HepG2 (cell line): ENCODE measurements around the gene IFT52. TPM values are rescaled to one million over a fixed set of nuclear protein-coding genes. Genes with fewer than 3 reads are reported as not detected.
A peak's percentile ranks its signal among the peaks of the same experiment; 100 is the strongest.

ENCODE experiments used
- ASH2L ChIP-seq: fragments of 300-600, 200-600 bp; sonication (generic); IDR thresholded peaks from 2 replicates; pipeline ENCODE4 v1.7.0; 2017; ENCODE audit warnings: low read depth, mild to moderate bottlenecking, moderate library complexity, mixed read lengths, low read length; ENCODE audit not compliant: insufficient read length
- DBP ChIP-seq: sonication (generic); formaldehyde crosslinking; IDR thresholded peaks from 2 replicates; pipeline ENCODE4 v1.4.0; 2020; ENCODE audit warnings: missing genetic modification reagents; ENCODE audit errors: not compliant biosample characterization
- MAX ChIP-seq: IDR thresholded peaks from 2 replicates; pipeline ENCODE4 v1.6.1; 2012; ENCODE audit warnings: inconsistent platforms
- MBD4 ChIP-seq: IDR thresholded peaks from 2 replicates; pipeline ENCODE4 v1.6.1; 2012; ENCODE audit warnings: low read length, inconsistent platforms, borderline replicate concordance
- MIER2 ChIP-seq: IDR thresholded peaks from 2 replicates; pipeline ENCODE4 v1.6.1; 2016; ENCODE audit warnings: missing biosample characterization, missing genetic modification reagents
- NCOA2 ChIP-seq: sonication (generic); formaldehyde crosslinking; IDR thresholded peaks from 2 replicates; pipeline ENCODE4 v1.8.0; 2022; ENCODE audit warnings: inconsistent platforms
- RFXAP ChIP-seq: sonication (generic); formaldehyde crosslinking; IDR thresholded peaks from 2 replicates; pipeline ENCODE4 v1.4.0; 2020; ENCODE audit warnings: missing genetic modification reagents, borderline replicate concordance
- RORA ChIP-seq: sonication (generic); formaldehyde crosslinking; IDR thresholded peaks from 2 replicates; pipeline ENCODE4 v1.5.0; 2020; ENCODE audit warnings: mild to moderate bottlenecking, missing genetic modification reagents, moderate library complexity
- ZBTB10 ChIP-seq: sonication (generic); formaldehyde crosslinking; IDR thresholded peaks from 2 replicates; pipeline ENCODE4 v1.4.0; 2020; ENCODE audit warnings: missing genetic modification reagents, borderline replicate concordance
- ZFY ChIP-seq: sonication (generic); formaldehyde crosslinking; IDR thresholded peaks from 2 replicates; pipeline ENCODE4 v1.4.0; 2020; ENCODE audit warnings: missing genetic modification reagents
- ZNF230 ChIP-seq: sonication (generic); formaldehyde crosslinking; IDR thresholded peaks from 2 replicates; pipeline ENCODE4 v1.4.0; 2020; ENCODE audit warnings: mild to moderate bottlenecking, missing genetic modification reagents
- ZNF512 ChIP-seq: sonication (generic); formaldehyde crosslinking; IDR thresholded peaks from 2 replicates; pipeline ENCODE4 v1.4.0; 2020; ENCODE audit warnings: mild to moderate bottlenecking, missing genetic modification reagents
- ZNF720 ChIP-seq: sonication (generic); formaldehyde crosslinking; IDR thresholded peaks from 2 replicates; pipeline ENCODE4 v1.4.0; 2020; ENCODE audit warnings: missing genetic modification reagents
- polyA plus RNA-seq, 8 experiments: library from polyadenylated mRNA; depleted of rRNA in 3 of 8; stranded (reverse) in 7 of 8; unstranded in 1 of 8; fragments of >200 nt; fragmentation: Illumina TruSeq in 4 of 8; extraction: Trizol in 4 of 8; gene quantifications; 2 replicates each; pipeline versions ENCODE4 v1.2.1 to v1.2.3, GENCODE V29; 2011 to 2016; ENCODE audit warnings: low read depth in 4 of 8, missing spikeins in 1 of 8, mixed read lengths in 1 of 8; ENCODE audit not compliant: insufficient read depth in 1 of 8
- total RNA-seq, 5 experiments: library from RNA; depleted of rRNA; stranded (reverse); fragments of >200 nt; fragmentation: Illumina TruSeq; extraction: Trizol; gene quantifications; 2 replicates each; pipeline ENCODE4 v1.2.3, GENCODE V29; 2016; ENCODE audit warnings: low read depth in 1 of 5
- TF ChIP-seq, protein P1 (sequence below): sonication (generic); formaldehyde crosslinking; IDR thresholded peaks from 2 replicates; pipeline ENCODE4 v1.4.0; 2020; ENCODE audit warnings: missing genetic modification reagents
- TF ChIP-seq, protein P2 (sequence below): sonication (generic); formaldehyde crosslinking; IDR thresholded peaks from 2 replicates; pipeline ENCODE4 v1.8.1; 2023; ENCODE audit warnings: mild to moderate bottlenecking, moderate library complexity, missing genetic modification reagents
- TF ChIP-seq, protein P3 (sequence below): sonication (generic); formaldehyde crosslinking; IDR thresholded peaks from 2 replicates; pipeline ENCODE4 v1.5.0; 2020; ENCODE audit warnings: mild to moderate bottlenecking, missing genetic modification reagents
- TF ChIP-seq, protein P4 (sequence below): sonication (generic); formaldehyde crosslinking; IDR thresholded peaks from 2 replicates; pipeline ENCODE4 v1.8.0; 2022; ENCODE audit warnings: mild to moderate bottlenecking, missing genetic modification reagents

Gene IFT52
- total and polyA plus RNA-seq, 2 of the 13 experiments (the other 11 are each of a cell fraction or from before 2014, with no cell fraction given), result 48.0 to 64.0 TPM

DNA sequence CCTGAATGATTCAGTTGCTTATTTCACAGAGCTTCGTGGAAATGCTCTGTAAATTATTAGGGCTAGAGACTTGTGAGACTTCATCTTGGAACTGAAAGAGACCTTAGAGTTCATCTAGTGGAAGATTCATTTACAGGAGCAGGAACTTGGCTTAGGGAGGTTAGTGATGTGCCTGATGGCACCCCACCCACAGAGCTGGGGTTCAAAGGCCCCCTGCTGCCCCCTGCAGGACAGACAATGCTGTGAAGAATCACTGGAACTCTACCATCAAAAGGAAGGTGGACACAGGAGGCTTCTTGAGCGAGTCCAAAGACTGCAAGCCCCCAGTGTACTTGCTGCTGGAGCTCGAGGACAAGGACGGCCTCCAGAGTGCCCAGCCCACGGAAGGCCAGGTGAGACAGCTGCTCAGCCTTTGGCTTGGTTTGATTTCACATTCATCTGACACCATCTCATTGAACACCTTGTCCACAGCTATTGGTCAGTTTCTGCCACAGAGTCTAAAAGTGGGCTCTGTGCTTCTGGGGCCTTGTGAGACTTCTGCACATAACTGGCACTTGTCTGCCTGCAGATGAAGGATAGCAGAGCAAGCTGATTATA, 101.3 kb downstream of the IFT52 start (continued):
- TF ChIP-seq, protein P1, sequence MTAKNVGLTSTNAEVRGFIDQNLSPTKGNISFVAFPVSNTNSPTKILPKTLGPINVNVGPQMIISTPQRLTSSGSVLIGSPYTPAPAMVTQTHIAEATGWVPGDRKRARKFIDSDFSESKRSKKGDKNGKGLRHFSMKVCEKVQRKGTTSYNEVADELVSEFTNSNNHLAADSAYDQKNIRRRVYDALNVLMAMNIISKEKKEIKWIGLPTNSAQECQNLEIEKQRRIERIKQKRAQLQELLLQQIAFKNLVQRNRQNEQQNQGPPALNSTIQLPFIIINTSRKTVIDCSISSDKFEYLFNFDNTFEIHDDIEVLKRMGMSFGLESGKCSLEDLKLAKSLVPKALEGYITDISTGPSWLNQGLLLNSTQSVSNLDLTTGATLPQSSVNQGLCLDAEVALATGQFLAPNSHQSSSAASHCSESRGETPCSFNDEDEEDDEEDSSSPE (CRISPR knock-in tag), result 0 out of 2 replicates have a peak, but pooled peaks have one; percentile 18
- TF ChIP-seq RFXAP (CRISPR knock-in tag) (no peak), ASH2L (no peak), MBD4 (no peak), MAX (no peak), ZNF512 (no peak), RORA (CRISPR knock-in tag) (no peak), ZBTB10 (CRISPR knock-in tag) (peak; percentile 38; the same call in 1 of the 2 replicates), NCOA2 (CRISPR knock-in tag) (no peak), ZNF720 (CRISPR knock-in tag) (no peak), MIER2 (CRISPR knock-in tag) (peak; percentile 61; the same call in 1 of the 2 replicates), ZFY (no peak), ZNF230 (CRISPR knock-in tag) (no peak), DBP (CRISPR knock-in tag) (no peak)
- TF ChIP-seq, protein P2, sequence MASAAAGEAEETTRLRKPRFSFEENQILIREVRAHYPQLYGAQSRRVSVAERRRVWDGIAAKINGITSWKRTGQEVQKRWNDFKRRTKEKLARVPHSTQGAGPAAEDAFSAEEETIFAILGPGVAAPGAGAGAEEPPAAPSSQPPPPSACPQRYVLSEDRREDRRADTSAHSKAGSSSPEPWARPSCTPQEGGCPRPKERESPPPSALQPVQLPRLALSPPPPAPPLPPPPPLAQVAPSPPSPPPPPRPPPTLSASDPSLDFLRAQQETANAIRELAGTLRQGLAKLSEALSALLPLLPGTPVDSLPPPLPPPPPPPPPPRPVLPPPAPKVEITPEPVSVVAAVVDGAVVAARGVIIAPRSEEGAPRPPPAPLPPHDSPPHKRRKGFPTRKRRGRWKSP (CRISPR knock-in tag), result no peak
- TF ChIP-seq, protein P3, sequence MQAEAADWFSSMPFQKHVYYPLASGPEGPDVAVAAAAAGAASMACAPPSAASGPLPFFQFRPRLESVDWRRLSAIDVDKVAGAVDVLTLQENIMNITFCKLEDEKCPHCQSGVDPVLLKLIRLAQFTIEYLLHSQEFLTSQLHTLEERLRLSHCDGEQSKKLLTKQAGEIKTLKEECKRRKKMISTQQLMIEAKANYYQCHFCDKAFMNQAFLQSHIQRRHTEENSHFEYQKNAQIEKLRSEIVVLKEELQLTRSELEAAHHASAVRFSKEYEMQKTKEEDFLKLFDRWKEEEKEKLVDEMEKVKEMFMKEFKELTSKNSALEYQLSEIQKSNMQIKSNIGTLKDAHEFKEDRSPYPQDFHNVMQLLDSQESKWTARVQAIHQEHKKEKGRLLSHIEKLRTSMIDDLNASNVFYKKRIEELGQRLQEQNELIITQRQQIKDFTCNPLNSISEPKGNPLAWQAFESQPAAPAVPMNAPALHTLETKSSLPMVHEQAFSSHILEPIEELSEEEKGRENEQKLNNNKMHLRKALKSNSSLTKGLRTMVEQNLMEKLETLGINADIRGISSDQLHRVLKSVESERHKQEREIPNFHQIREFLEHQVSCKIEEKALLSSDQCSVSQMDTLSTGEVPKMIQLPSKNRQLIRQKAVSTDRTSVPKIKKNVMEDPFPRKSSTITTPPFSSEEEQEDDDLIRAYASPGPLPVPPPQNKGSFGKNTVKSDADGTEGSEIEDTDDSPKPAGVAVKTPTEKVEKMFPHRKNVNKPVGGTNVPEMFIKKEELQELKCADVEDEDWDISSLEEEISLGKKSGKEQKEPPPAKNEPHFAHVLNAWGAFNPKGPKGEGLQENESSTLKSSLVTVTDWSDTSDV (CRISPR knock-in tag), result no peak
- TF ChIP-seq, protein P4, sequence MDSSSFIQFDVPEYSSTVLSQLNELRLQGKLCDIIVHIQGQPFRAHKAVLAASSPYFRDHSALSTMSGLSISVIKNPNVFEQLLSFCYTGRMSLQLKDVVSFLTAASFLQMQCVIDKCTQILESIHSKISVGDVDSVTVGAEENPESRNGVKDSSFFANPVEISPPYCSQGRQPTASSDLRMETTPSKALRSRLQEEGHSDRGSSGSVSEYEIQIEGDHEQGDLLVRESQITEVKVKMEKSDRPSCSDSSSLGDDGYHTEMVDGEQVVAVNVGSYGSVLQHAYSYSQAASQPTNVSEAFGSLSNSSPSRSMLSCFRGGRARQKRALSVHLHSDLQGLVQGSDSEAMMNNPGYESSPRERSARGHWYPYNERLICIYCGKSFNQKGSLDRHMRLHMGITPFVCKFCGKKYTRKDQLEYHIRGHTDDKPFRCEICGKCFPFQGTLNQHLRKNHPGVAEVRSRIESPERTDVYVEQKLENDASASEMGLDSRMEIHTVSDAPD (CRISPR knock-in tag), result no peak
